Tibial nerve (tissue), 4 donors: ENCODE measurements around the gene CYTH1. TPM values are rescaled to one million over a fixed set of nuclear protein-coding genes. Genes with fewer than 3 reads are reported as not detected.

Experiments
- DNase-seq, 2 donors: peaks; one replicate each; pipeline ENCODE4 v3.0.0-alpha.2; 2019; ENCODE audit warnings: low spot score in 2 of 2
- H3K27ac ChIP-seq, 4 donors: fragments of 200-600 bp; sonication (generic) in 3 of 4; one replicate each; pipeline ENCODE4 v1.5.1; 2017 to 2019; ENCODE audit warnings: mild to moderate bottlenecking in 1 of 4
- H3K27me3 ChIP-seq, 2 donors: fragments of 200-600 bp; sonication (generic) in 1 of 2; one replicate each; pipeline versions ENCODE4 v1.5.1 to v1.6.0; 2017 to 2019
- H3K36me3 ChIP-seq, 3 donors: fragments of 200-600 bp; sonication (generic); one replicate each; pipeline ENCODE4 v1.5.1; 2018 to 2019
- H3K4me1 ChIP-seq, 4 donors: fragments of 200-600 bp; sonication (generic) in 3 of 4; one replicate each; pipeline ENCODE4 v1.5.1; 2017 to 2019
- H3K4me3 ChIP-seq, 4 donors: fragments of 200-600 bp; sonication (generic) in 3 of 4; one replicate each; pipeline ENCODE4 v1.5.1; 2017 to 2019; ENCODE audit warnings: mild to moderate bottlenecking in 1 of 4, moderate library complexity in 1 of 4
- H3K9me3 ChIP-seq, 4 donors: fragments of 200-600 bp; sonication (generic) in 3 of 4; one replicate each; pipeline ENCODE4 v1.5.1; 2017 to 2019
- CTCF ChIP-seq, 5 experiments: fragments of 200-600 bp in 3 of 5; fragments of 450-650 bp in 2 of 5; sonication (generic) in 3 of 5; IDR thresholded peaks; one replicate each; pipeline ENCODE4 v1.5.1; 2016 to 2019; ENCODE audit warnings: antibody characterized with exemption in 5 of 5, mild to moderate bottlenecking in 3 of 5, moderate library complexity in 2 of 5
- EP300 ChIP-seq, 2 donors: sonication (generic); formaldehyde crosslinking; IDR thresholded peaks; one replicate each; pipeline ENCODE4 v1.6.1; 2017; ENCODE audit warnings: antibody characterized with exemption in 2 of 2, mild to moderate bottlenecking in 1 of 2
- POLR2A ChIP-seq, 2 donors: fragments of 450-650 bp; IDR thresholded peaks; one replicate each; pipeline ENCODE4 v1.6.1; 2017; ENCODE audit warnings: antibody characterized with exemption in 2 of 2, mild to moderate bottlenecking in 2 of 2, moderate library complexity in 2 of 2
- WGBS, 2 donors: methylation state at CpG; one replicate each; pipeline ENCODE4 v1.1.5; 2018; 5-methylcytosine and 5-hydroxymethylcytosine counted together
- total RNA-seq, 4 donors: library from RNA; depleted of rRNA; stranded (reverse); fragments of >200 nt; gene quantifications; one replicate each; pipeline ENCODE4 v1.1.0, GENCODE V29; 2016

The CYTH1 gene
- total RNA-seq, 4 donors from 2014 or later = 53.1 to 81.0 (median 63.8) TPM

- Histone ChIP-seq H3K4me1 (peaks cover 0 to 60% (median 24%) of the 10 kb centered on the region in 4 donors), H3K4me3 (no peak overlapping the region), H3K27me3 (no peaks in the 10 kb centered on the region), H3K9me3 (no peaks in the 10 kb centered on the region), H3K27ac (peak overlapping the region; percentile 0 to 85 (median 69)), H3K36me3 (no peaks in the 10 kb centered on the region)
- no peak for TF ChIP-seq CTCF (IDR thresholded peaks at IDR 0.05)
- DNase-seq = no peak
- WGBS, 2 donors = 82 to 84% methylated on average over 2 of the region's 2 CpGs
These were observed 34.6 kb downstream of the CYTH1 start for GRCh38 chr17:78747488-78747887.

GRCh38 chr17:78746949-78747269 lies 35.2 kb downstream of the CYTH1 start:
- Histone ChIP-seq H3K9me3 (no peaks in the 10 kb centered on the region), H3K36me3 (no peaks in the 10 kb centered on the region), H3K27ac (peak overlapping the region in 3 of 4 donors; percentile 64 to 85 (median 74)), H3K4me3 (no peak overlapping the region), H3K27me3 (no peaks in the 10 kb centered on the region), H3K4me1 (peaks cover 0 to 65% (median 24%) of the 10 kb centered on the region in 4 donors)
- no peak for DNase-seq
- TF ChIP-seq CTCF (IDR thresholded peaks at IDR 0.05) (no peak), EP300 (IDR thresholded peaks at IDR 0.05) (no peak), POLR2A (IDR thresholded peaks at IDR 0.05) (no peak)
- 69 to 77% methylated on average over 2 of the region's 2 CpGs for WGBS, 2 donors

- peak overlapping the region in 2 of 4 donors; percentile 64 to 85 for H3K27ac ChIP-seq
- TF ChIP-seq CTCF (IDR thresholded peaks at IDR 0.05) (no peak), POLR2A (IDR thresholded peaks at IDR 0.05) (no peak), EP300 (IDR thresholded peaks at IDR 0.05) (no peak)
- 77 to 78% methylated on average over 12 of the region's 12 CpGs for WGBS, 2 donors
These were observed 35.7 kb downstream of the CYTH1 start for GRCh38 chr17:78746263-78746948.

GRCh38 chr17:78745407-78746088 lies 36.5 kb downstream of the CYTH1 start:
- Histone ChIP-seq H3K9me3 (no peaks in the 10 kb centered on the region), H3K4me1 (peaks cover 0 to 56% (median 24%) of the 10 kb centered on the region in 4 donors), H3K4me3 (no peak overlapping the region), H3K36me3 (no peaks in the 10 kb centered on the region), H3K27me3 (no peaks in the 10 kb centered on the region), H3K27ac (peak overlapping the region in 2 of 4 donors; percentile 64 to 85)
- WGBS, 2 donors = 69 to 77% methylated on average over 12 of the region's 12 CpGs
- peak in 1 of 2 donors; percentile 48 for DNase-seq
- TF ChIP-seq EP300 (IDR thresholded peaks at IDR 0.05) = no peak
- TF ChIP-seq POLR2A (IDR thresholded peaks at IDR 0.05) = no peak
- peak; percentile 46 to 72 (median 69) for TF ChIP-seq CTCF (IDR thresholded peaks at IDR 0.05)

More at GRCh38 chr17:78746263-78746948, 35.7 kb downstream of the CYTH1 start:
- Histone ChIP-seq H3K36me3 (no peaks in the 10 kb centered on the region), H3K9me3 (no peaks in the 10 kb centered on the region), H3K4me1 (peaks cover 0 to 62% (median 24%) of the 10 kb centered on the region in 4 donors), H3K27me3 (no peaks in the 10 kb centered on the region), H3K4me3 (no peak overlapping the region)
- no peak for DNase-seq

- 91 to 92% methylated on average over 5 of the region's 5 CpGs for WGBS, 2 donors
These were observed 39.2 kb downstream of the CYTH1 start for GRCh38 chr17:78742901-78743300.

More at GRCh38 chr17:78742901-78743300, 39.2 kb downstream of the CYTH1 start:
- DNase-seq = no peak
- Histone ChIP-seq H3K36me3 (no peaks in the 10 kb centered on the region), H3K27me3 (no peaks in the 10 kb centered on the region), H3K4me3 (no peak overlapping the region), H3K9me3 (no peaks in the 10 kb centered on the region), H3K27ac (no peak overlapping the region), H3K4me1 (peaks cover 0 to 45% (median 17%) of the 10 kb centered on the region in 4 donors)
- TF ChIP-seq CTCF (IDR thresholded peaks at IDR 0.05) = no peak
- TF ChIP-seq EP300 (IDR thresholded peaks at IDR 0.05) = no peak
- TF ChIP-seq POLR2A (IDR thresholded peaks at IDR 0.05) = no peak
